ENCODE measurements around the gene LRRC57.

LRRC57 gene

GRCh38 chr15:42549741-42550392 is 1.3 kb upstream of the LRRC57 start:
- DNase-seq = no peak

- DNase-seq = peak; percentile 7
Observed at GRCh38 chr15:42549032-42549491, 469 bp upstream of the LRRC57 start.

GRCh38 chr15:42547918-42548248 is 710 bp downstream of the LRRC57 start:
- peak; percentile 11 for DNase-seq

GRCh38 chr15:42544853-42545629 is 3.6 kb downstream of the LRRC57 start:
- no peak for DNase-seq

GRCh38 chr15:42533246-42533645 is 15.3 kb downstream of the LRRC57 start:
- no peak for DNase-seq

- DNase-seq = no peak
Observed at GRCh38 chr15:42528970-42529369, 19.6 kb downstream of the LRRC57 start.

- no peak for DNase-seq
Observed at GRCh38 chr15:42523331-42523730, 25.3 kb downstream of the LRRC57 start.

- DNase-seq = peak; percentile 42
Observed at GRCh38 chr15:42511007-42511391, 37.6 kb downstream of the LRRC57 start.

GRCh38 chr15:42510258-42511006 is 38.2 kb downstream of the LRRC57 start:
- no peak for DNase-seq

- no peak for DNase-seq
Observed at GRCh38 chr15:42508263-42508690, 40.3 kb downstream of the LRRC57 start.

- DNase-seq = no peak
Observed at GRCh38 chr15:42507514-42507913, 41.1 kb downstream of the LRRC57 start.

- DNase-seq = no peak
Observed at GRCh38 chr15:42504631-42505030, 44.0 kb downstream of the LRRC57 start.

- no peak for DNase-seq
Observed at GRCh38 chr15:42503825-42504224, 44.8 kb downstream of the LRRC57 start.

- DNase-seq = no peak
Observed at GRCh38 chr15:42502477-42502876, 46.1 kb downstream of the LRRC57 start.

- no peak for DNase-seq
Observed at GRCh38 chr15:42499858-42500609, 48.6 kb downstream of the LRRC57 start.

- no peak for DNase-seq
Observed at GRCh38 chr15:42498212-42499068, 50.2 kb downstream of the LRRC57 start.

- DNase-seq = peak; percentile 96
Observed at GRCh38 chr15:42495361-42496212, 53.0 kb downstream of the LRRC57 start, which contains the start of gene SNAP23. TSS of gene SNAP23 (plus strand) at chr15:42495634. CDS start at chr15:42511847, 16,213 bp downstream.

GRCh38 chr15:42494998-42495360 is 53.6 kb downstream of the LRRC57 start:
- DNase-seq = peak; percentile 72

GRCh38 chr15:42493679-42494078 is 54.9 kb downstream of the LRRC57 start:
- DNase-seq = no peak

GRCh38 chr15:42491539-42492225 is 56.9 kb downstream of the LRRC57 start:
- DNase-seq = peak; percentile 66
